Measurements from ENCODE around the gene LPP. TPM values are rescaled to one million over a fixed set of nuclear protein-coding genes. Genes with fewer than 3 reads are reported as not detected.

LPP gene
- total RNA-seq, 2 experiments from 2014 or later = 49.6 to 54.3 TPM

DNA sequence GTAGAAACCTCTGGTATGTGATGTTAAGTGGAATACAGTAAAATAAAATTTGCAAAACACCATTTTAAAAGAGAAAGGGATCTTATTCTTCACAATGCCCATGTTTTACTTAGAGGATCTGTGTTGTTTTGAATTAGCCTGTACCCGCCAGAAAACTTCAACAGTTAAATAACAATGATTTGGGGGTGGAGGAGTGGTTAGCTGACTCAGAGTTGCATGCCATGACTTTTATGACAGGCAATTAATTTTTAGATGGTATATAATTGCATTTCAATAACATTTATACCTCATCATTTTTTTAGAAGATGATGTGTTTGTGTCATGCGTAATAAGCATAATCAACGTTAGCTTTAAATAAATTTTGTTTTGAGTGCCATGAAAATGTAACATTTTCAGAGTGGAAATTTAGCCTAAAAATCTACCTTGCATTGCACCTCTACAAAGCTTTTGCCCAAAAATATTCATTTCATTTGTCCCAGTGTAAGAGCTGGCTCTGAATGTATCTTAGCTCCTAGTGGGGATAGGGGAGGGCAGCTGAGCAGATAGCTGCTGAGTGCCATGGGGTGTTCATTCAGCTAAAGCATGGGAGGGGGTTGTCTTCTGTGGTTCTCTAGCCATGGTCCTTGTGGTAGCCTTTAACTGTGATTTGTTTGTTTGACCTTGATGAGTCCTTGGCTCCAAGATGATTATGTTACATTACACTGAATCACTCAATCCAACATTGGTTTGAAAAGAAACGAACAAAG, 379.8 kb downstream of the LPP start:
- Mint-ChIP-seq H3K27ac (no peak overlapping the region), H3K9me3 (peaks cover 1% of the 10 kb centered on the region), H3K4me1 (no peaks in the 10 kb centered on the region), H3K36me3 (peaks cover 5% of the 10 kb centered on the region), H3K27me3 (no peaks in the 10 kb centered on the region), H3K4me3 (no peak overlapping the region)
- ATAC-seq (ENCODE audit: low read depth) (no peak), DNase-seq (no peak)
- POLR2A ChIA-PET = no interaction called here

DNA sequence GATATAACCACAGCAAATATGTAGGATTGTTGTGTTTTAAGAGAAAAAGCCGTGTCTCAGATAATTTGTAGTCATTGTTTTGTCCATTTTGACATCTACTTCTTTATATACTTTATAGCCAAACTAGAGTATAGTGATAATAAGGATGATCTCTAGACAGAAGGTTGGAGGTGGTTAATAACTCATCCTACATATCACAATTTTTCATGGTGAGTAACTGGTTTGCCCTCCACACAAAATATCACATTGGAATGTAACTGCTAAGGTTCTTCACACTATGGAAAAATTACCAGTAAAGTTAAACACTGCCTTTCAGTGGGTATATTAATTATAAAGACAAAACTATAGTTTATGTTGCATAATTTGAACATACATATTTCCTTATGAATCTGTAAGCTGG, 380.7 kb downstream of the LPP start:
- Mint-ChIP-seq H3K4me1 (peaks cover 2% of the 10 kb centered on the region), H3K27me3 (no peaks in the 10 kb centered on the region), H3K4me3 (no peak overlapping the region), H3K9me3 (peaks cover 5% of the 10 kb centered on the region), H3K27ac (no peak overlapping the region), H3K36me3 (peaks cover 10% of the 10 kb centered on the region)
- DNase-seq = no peak
- no peak for ATAC-seq (ENCODE audit: low read depth)
- POLR2A ChIA-PET = no interaction called here

DNA sequence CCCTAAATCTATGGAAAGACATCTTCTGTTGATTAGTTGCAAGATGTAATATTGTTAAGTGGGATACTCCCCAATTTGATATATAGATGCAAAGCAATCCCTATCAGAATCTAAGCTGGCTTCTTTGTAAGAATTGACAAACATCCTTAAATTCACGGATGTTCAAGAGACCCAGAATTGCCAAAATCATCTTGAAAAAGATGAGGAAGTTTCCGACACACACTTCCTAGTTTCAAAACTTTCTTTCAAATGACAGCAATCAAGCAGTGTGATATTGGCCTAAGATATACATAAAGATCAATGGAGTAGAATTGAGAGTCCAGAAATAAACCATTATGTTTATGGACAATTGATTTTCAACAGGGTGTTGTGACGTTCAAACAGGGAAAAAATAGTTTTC, 383.6 kb downstream of the LPP start:
- peaks cover 2% of the 10 kb centered on the region for H3K4me1 Mint-ChIP-seq
- no peak for DNase-seq
- peaks cover 4% of the 10 kb centered on the region for H3K9me3 Mint-ChIP-seq

DNA sequence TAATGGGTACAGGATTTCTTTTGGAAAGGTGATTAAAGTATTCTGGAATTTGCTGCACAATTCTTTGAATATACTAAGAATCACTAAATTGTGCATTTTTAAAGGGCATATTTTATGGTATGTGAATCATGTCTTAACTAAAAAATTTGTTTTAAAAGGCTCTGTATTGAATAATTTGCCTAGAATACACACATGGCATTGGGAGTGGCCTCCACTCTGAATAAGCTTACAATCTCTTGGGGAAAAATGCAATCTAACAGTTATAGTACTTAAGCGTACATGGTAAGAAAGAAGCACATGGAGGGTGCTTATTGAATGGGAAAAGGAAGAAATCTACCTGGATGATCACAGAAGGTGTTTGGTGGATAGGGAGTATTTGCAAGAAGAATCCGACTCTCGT, 385.1 kb downstream of the LPP start:
- H3K27me3 Mint-ChIP-seq = no peaks in the 10 kb centered on the region
- ATAC-seq (ENCODE audit: low read depth) (no peak), DNase-seq (no peak)
- no peak overlapping the region for H3K4me3 Mint-ChIP-seq
- POLR2A ChIA-PET = no interaction called here
- peaks cover 22% of the 10 kb centered on the region for H3K36me3 Mint-ChIP-seq
- peaks cover 4% of the 10 kb centered on the region for H3K9me3 Mint-ChIP-seq
- peaks cover 4% of the 10 kb centered on the region for H3K4me1 Mint-ChIP-seq
- H3K27ac Mint-ChIP-seq = no peak overlapping the region

More for the DNA sequence above, 383.6 kb downstream of the LPP start:
- Mint-ChIP-seq H3K4me3 (no peak overlapping the region), H3K36me3 (peaks cover 14% of the 10 kb centered on the region), H3K27ac (no peak overlapping the region), H3K27me3 (no peaks in the 10 kb centered on the region)
- POLR2A ChIA-PET = no interaction called here
- ATAC-seq (ENCODE audit: low read depth) = no peak

DNA sequence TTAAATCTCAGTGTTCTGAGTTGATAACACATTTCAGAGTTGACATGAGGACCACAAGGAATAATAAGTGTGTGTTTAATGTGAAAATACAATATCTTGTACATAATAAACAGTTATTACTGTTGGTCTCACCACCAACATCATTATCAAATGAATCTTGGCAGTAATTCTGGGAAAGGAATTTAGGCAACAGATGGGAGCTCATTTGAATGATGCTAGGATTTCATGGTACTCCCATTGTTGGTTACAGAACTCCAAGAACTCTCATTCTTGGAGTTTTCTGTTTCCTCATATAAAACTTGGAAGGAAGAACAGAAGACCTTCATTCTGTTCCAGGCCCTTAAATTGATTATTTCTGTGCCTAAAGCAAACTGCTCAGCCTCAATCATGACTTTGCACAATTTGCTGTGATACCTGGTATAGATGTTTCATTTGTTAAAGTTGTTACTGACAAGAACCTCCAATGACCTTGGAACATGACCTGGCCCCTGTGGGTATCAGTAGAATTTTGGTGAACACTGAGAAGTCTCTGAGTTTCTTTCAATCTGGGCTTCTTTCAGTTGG, 385.8 kb downstream of the LPP start:
- no peak for DNase-seq
- Mint-ChIP-seq H3K9me3 (peaks cover 4% of the 10 kb centered on the region), H3K36me3 (peaks cover 22% of the 10 kb centered on the region), H3K4me3 (no peak overlapping the region), H3K27ac (no peak overlapping the region), H3K4me1 (peaks cover 4% of the 10 kb centered on the region), H3K27me3 (no peaks in the 10 kb centered on the region)
- no peak for ATAC-seq (ENCODE audit: low read depth)
- POLR2A ChIA-PET = no interaction called here

DNA sequence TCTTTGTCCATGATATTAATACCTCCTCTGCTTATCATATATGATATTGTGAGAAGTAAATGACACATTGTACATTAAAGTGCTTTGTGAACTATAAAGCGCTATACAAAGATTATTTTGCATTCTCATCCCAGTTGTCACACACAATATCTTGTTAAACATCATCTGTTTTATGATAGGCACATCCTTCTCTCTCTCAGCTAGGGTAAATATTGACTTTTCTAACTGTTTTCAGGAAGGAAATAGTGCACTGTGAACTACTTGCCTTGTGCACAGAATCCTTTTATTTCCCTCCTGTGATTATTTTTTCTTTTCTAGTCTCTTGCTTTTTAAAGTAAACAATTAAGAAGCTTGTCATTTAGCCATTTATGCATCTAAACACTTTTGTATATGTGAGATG, 388.2 kb downstream of the LPP start:
- Mint-ChIP-seq H3K4me1 (peaks cover 4% of the 10 kb centered on the region), H3K4me3 (no peak overlapping the region), H3K36me3 (peaks cover 19% of the 10 kb centered on the region), H3K27me3 (no peaks in the 10 kb centered on the region), H3K9me3 (peaks cover 4% of the 10 kb centered on the region), H3K27ac (no peak overlapping the region)
- ATAC-seq (ENCODE audit: low read depth) (no peak), DNase-seq (no peak)
- POLR2A ChIA-PET = no interaction called here

DNA sequence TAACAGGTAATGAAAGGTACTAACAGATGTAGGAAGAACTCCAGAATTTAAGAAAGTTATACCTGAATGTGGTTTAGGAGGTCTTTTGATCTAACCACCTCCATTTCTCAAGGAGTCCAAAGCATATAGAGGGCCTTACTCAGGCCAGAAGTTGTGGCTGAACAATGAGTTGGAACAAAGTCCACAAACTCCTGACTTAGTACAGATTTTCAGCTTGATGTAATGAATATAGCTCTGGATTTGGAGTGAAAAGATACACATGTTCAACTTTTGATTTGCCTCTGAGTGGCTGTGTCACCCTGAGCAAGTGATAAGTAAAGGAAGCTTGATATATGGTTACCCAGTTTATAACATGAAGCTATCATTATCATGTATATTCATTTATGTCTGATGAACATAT, 390.1 kb downstream of the LPP start:
- DNase-seq (no peak), ATAC-seq (ENCODE audit: low read depth) (no peak)
- POLR2A ChIA-PET = no interaction called here
- Mint-ChIP-seq H3K36me3 (peaks cover 24% of the 10 kb centered on the region), H3K4me3 (no peak overlapping the region), H3K27ac (no peak overlapping the region), H3K27me3 (no peaks in the 10 kb centered on the region), H3K9me3 (peaks cover 4% of the 10 kb centered on the region), H3K4me1 (peaks cover 4% of the 10 kb centered on the region)

DNA sequence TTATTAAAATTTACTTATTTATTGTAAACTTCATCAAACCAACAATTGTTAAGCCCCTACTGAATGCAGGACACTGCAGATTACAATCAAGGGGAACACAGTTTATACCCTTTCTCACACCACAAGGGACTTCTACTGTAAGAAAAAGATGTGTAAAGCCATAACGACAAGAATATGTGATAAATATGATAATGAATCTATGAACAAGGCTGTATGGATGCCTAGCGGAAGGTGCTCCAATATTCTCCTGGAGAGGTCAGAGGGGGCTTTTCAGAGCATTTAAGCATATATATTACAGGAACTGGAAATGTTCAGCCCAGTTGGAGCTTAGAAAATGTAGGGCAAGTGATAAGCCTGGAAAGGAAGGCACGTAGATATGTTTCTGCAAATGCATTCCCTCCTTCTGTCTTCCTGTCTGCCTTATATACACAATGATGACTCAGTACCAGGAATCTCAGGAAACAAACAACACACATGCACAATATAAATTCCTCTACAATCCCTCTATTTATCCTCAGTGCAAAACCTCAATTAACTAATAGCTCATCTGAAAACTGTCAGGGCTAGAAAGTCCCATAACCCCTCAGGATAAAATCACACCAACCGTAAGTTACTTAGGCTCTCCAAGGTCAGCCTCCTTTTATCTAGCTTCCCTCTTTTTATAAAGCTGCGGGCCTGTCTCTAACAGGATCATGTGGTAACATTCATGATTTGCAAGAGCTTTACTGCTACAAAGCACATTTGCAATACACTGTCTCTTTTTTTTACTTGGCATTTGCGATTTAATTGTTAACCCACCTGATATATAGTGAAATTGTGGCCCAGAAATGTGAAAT, 393.1 kb downstream of the LPP start:
- H3K4me3 Mint-ChIP-seq = no peak overlapping the region
- peaks cover 4% of the 10 kb centered on the region for H3K9me3 Mint-ChIP-seq
- H3K36me3 Mint-ChIP-seq = peaks cover 24% of the 10 kb centered on the region
- ATAC-seq (ENCODE audit: low read depth) (no peak), DNase-seq (no peak)
- no peaks in the 10 kb centered on the region for H3K27me3 Mint-ChIP-seq
- no peak overlapping the region for H3K27ac Mint-ChIP-seq
- peaks cover 2% of the 10 kb centered on the region for H3K4me1 Mint-ChIP-seq
- POLR2A ChIA-PET = no interaction called here

DNA sequence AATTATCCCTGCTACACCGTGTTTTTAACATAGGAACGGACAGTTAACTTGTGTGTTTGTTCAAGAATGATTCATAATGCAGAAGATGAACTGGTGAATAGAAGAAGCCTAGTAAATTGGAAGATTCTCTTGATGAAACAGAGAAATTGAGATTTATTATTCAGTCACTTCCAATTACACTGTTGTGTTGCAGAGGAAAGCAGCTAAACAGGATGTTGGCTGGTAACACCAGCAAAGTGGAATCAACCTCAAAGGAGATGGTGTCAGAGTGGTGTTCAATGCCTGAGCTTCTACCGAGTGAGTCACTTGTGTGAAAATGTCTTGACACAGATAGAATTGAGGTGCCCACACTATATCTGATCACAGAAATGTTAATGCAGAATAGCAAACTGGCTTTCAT, 399.6 kb downstream of the LPP start:
- Mint-ChIP-seq H3K27me3 (no peaks in the 10 kb centered on the region), H3K4me1 (peaks cover 7% of the 10 kb centered on the region), H3K4me3 (no peak overlapping the region), H3K27ac (no peak overlapping the region), H3K36me3 (peaks cover 8% of the 10 kb centered on the region), H3K9me3 (peaks cover 4% of the 10 kb centered on the region)
- no peak for DNase-seq
- POLR2A ChIA-PET = no interaction called here
- ATAC-seq (ENCODE audit: low read depth) = peak; percentile 97

DNA sequence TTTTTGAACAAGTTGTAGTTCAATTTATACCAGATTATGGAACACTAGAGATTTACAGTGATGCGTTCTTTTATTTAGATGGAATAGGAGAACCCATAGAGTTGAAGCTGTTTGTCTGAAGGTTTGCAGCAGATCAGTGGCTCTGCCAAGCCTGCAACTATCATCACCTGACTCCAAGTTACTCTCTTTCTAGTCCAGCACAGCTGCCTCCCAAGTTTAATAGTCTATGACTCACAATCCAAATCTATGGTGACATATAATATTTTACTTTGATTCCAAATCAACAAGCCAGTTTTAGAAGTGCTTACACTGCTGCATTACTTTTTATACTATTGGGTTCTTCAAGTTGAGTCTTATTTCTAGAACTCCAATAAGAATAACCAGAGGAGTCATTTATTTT, 400.4 kb downstream of the LPP start:
- ATAC-seq (ENCODE audit: low read depth) (no peak), DNase-seq (no peak)
- Mint-ChIP-seq H3K36me3 (peaks cover 4% of the 10 kb centered on the region), H3K9me3 (peaks cover 4% of the 10 kb centered on the region), H3K27ac (no peak overlapping the region), H3K4me1 (peaks cover 9% of the 10 kb centered on the region), H3K27me3 (no peaks in the 10 kb centered on the region), H3K4me3 (no peak overlapping the region)
- POLR2A ChIA-PET = no interaction called here

DNA sequence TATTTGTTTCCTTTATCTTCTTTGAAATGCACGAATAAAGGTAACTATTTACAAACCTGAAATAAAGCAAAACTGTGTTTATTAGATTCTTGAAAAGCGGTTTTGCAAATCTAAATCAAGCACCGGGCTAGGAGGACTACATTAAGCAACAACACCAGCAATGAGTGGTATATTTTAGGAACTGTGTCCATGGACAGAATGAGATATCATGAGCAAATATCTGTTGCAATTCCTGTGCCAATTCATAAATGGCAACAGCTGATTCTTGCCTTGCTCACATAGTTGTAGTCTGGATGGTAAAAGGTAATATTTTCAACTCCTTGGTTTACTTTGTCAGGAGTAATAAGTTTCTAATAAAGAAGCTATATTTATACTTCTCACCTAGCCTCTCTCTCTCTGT, 403.3 kb downstream of the LPP start:
- Mint-ChIP-seq H3K9me3 (peaks cover 2% of the 10 kb centered on the region), H3K4me1 (peaks cover 12% of the 10 kb centered on the region), H3K4me3 (no peak overlapping the region), H3K36me3 (no peaks in the 10 kb centered on the region), H3K27ac (no peak overlapping the region), H3K27me3 (no peaks in the 10 kb centered on the region)
- POLR2A ChIA-PET = no interaction called here
- no peak for DNase-seq
- ATAC-seq (ENCODE audit: low read depth) = no peak

DNA sequence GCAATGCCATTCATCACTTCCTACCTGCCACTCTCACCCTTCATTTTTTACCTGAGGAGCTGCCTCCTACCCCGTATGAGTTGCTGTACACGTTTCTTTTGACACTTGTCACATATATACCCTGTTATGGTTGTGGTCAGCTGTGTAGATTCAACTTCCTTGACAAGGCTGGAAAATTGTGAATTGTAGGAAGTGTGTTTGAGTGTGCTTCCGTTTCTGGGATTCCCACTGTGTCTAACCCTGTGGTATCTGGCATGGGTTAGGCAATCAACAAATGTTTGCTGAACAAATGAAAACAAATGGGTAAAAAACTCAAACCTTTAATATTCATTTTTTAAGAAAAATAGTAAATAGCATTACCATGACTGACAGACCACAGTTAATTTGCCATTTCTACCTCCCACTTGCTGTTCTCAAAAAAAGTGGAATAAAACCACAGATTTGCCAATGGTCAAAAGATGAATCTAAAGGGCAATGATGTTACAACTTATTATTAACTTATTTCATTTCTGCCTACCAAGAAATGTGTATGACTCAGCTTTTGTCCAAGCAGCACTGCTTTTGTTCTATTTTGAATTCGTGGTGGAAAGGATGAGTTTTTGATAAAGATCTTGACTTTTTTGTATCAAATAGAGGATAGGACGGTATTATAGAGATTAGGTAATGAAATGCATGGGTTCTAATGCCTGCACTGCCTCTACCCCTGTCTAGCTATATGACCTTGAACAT, 404.6 kb downstream of the LPP start:
- no peak overlapping the region for H3K27ac Mint-ChIP-seq
- no peak overlapping the region for H3K4me3 Mint-ChIP-seq

DNA sequence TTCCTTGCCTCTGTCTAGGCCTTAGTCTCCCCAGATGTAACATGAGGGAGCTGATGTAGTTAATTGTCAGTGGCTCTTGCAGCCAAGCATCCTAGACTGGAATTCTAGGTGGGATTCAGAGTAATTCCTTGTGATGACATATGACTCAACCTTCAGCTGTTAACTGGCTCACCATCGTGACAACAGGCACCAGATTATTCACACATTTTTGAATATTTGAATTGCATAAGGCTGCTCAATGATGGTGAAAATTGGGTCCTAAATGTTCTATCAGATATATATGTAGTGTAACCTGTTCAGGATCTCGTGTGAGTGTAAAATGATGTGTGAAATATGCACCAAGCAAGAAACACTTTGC, 405.1 kb downstream of the LPP start:
- H3K27me3 Mint-ChIP-seq = no peaks in the 10 kb centered on the region
- H3K36me3 Mint-ChIP-seq = no peaks in the 10 kb centered on the region
- DNase-seq (no peak), ATAC-seq (ENCODE audit: low read depth) (no peak)
- peaks cover 2% of the 10 kb centered on the region for H3K9me3 Mint-ChIP-seq
- peaks cover 5% of the 10 kb centered on the region for H3K4me1 Mint-ChIP-seq
- POLR2A ChIA-PET = no interaction called here
- no peak overlapping the region for H3K4me3 Mint-ChIP-seq
- H3K27ac Mint-ChIP-seq = no peak overlapping the region

More for the DNA sequence above, 404.6 kb downstream of the LPP start:
- Mint-ChIP-seq H3K27me3 (no peaks in the 10 kb centered on the region), H3K4me1 (peaks cover 9% of the 10 kb centered on the region), H3K9me3 (peaks cover 2% of the 10 kb centered on the region), H3K36me3 (no peaks in the 10 kb centered on the region)
- DNase-seq = no peak
- no peak for ATAC-seq (ENCODE audit: low read depth)
- POLR2A ChIA-PET = no interaction called here
